Cardiac septum (tissue), 1 donor: Measurements from ENCODE around the gene HTR3B. TPM values are rescaled to one million over a fixed set of nuclear protein-coding genes. Genes with fewer than 3 reads are reported as not detected.
"Not testable (repeated sequence)": the region's sequence is repeated elsewhere in the genome, so short reads cannot be mapped to it uniquely, and the experiment has no call there.

Source experiments
- DNase-seq: peaks from one replicate; pipeline ENCODE4 v3.0.0-alpha.2; 2020; ENCODE audit warnings: low spot score
- intact Hi-C: fragments of 100-400 bp; cut with DNase I; formaldehyde crosslinking; loops from one replicate; pipeline ENCODE4 v1.14.0; 2022
- total RNA-seq: library from RNA; stranded (reverse); fragmentation: NEBNext Ultra II Directional; extraction: Animal tissue kit (Norgen Biotek cat#: 25700); gene quantifications from one replicate; pipeline ENCODE4 v1.2.1, GENCODE V29; 2021
- donor health status: DM: no; HTN: no; CAD: no.

The HTR3B gene
- total RNA-seq, 1 donor from 2014 or later: not detected

GRCh38 chr11:113880971-113881370 lies 23.6 kb upstream of the HTR3B start:
- intact Hi-C loops: no loop called here

GRCh38 chr11:113881856-113882255 lies 22.7 kb upstream of the HTR3B start:
- DNase-seq: no peak
- intact Hi-C loops: no loop called here

More at GRCh38 chr11:113880971-113881370, 23.6 kb upstream of the HTR3B start:
- no peak for DNase-seq

GRCh38 chr11:113884361-113884836 lies 20.2 kb upstream of the HTR3B start:
- intact Hi-C loops: no loop called here
- DNase-seq: no peak

GRCh38 chr11:113885897-113886296 lies 18.7 kb upstream of the HTR3B start:
- no peak for DNase-seq
- intact Hi-C loops: no loop called here

GRCh38 chr11:113888848-113889247 lies 15.7 kb upstream of the HTR3B start:
- DNase-seq: no peak
- intact Hi-C loops: no loop called here

GRCh38 chr11:113894421-113894996 lies 10.1 kb upstream of the HTR3B start:
- intact Hi-C loops: loop anchor here (10.0 kb wide), 2 partner anchors 100 to 130 kb away; no protein-coding TSS in a partner anchor
- DNase-seq: no peak

GRCh38 chr11:113895367-113896155 lies 9.0 kb upstream of the HTR3B start:
- DNase-seq: no peak
- intact Hi-C loops: loop anchor here (2.0 to 10.0 kb wide), 3 partner anchors 99 to 365 kb away; no protein-coding TSS in a partner anchor

- no peak for DNase-seq
- intact Hi-C loops: loop anchor here (2.0 to 10.0 kb wide), 3 partner anchors 98 to 364 kb away; no protein-coding TSS in a partner anchor
Observed at GRCh38 chr11:113896156-113896879, 8.3 kb upstream of the HTR3B start.

- no peak for DNase-seq
- intact Hi-C loops: no loop called here
Observed at GRCh38 chr11:113901141-113901540, 3.5 kb upstream of the HTR3B start.

- DNase-seq: no peak
- intact Hi-C loops: no loop called here
Observed at GRCh38 chr11:113906038-113906437, 1.4 kb downstream of the HTR3B start.

GRCh38 chr11:113906516-113906915 lies 1.9 kb downstream of the HTR3B start:
- intact Hi-C loops: no loop called here
- DNase-seq: no peak

- intact Hi-C loops: no loop called here
- DNase-seq: no peak
Observed at GRCh38 chr11:113907152-113907551, 2.6 kb downstream of the HTR3B start.

- intact Hi-C loops: no loop called here
- no peak for DNase-seq
Observed at GRCh38 chr11:113907681-113908080, 3.1 kb downstream of the HTR3B start.

GRCh38 chr11:113908098-113908497 lies 3.5 kb downstream of the HTR3B start:
- intact Hi-C loops: no loop called here

GRCh38 chr11:113911491-113911890 lies 6.9 kb downstream of the HTR3B start:
- intact Hi-C loops, DNase-seq: not testable (repeated sequence)

More at GRCh38 chr11:113908098-113908497, 3.5 kb downstream of the HTR3B start:
- DNase-seq: no peak

- intact Hi-C loops: no loop called here
- no peak for DNase-seq
Observed at GRCh38 chr11:113923572-113923971, 19.0 kb downstream of the HTR3B start.

- DNase-seq: no peak
- intact Hi-C loops: no loop called here
Observed at GRCh38 chr11:113926273-113927197, 21.9 kb downstream of the HTR3B start.

GRCh38 chr11:113928311-113928710 lies 23.7 kb downstream of the HTR3B start:
- intact Hi-C loops: no loop called here
- DNase-seq: no peak

GRCh38 chr11:113932788-113933187 lies 28.2 kb downstream of the HTR3B start:
- no peak for DNase-seq
- intact Hi-C loops: no loop called here
